ENCODE measurements around the gene MAN2C1. TPM values are rescaled to one million over a fixed set of nuclear protein-coding genes. Genes with fewer than 3 reads are reported as not detected.
"Not testable (repeated sequence)": the region's sequence is repeated elsewhere in the genome, so short reads cannot be mapped to it uniquely, and the experiment has no call there.

Gene MAN2C1
- total RNA-seq, 1 donor from 2014 or later: 112 TPM

DNA sequence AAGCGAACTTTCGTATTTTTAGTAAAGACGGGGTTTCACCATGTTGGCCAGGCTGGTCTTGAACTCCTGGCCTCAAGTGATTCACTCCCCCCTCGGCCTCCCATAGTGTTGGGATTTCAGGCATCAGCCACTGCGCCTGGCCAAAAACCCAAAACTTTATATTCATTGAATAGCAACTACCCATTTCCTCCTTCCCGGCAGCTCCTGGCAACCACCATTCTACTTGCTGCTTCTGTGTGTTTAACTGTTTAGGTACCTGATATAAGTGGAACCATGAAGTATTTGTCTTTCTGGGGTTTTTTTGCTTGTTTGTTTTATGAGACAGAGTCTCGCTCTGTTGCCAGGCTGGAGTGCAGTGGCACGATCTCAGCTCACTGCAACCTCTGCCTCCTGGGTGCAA lies 24.5 kb downstream of the MAN2C1 start:
- DNase-seq: not testable (repeated sequence)

DNA sequence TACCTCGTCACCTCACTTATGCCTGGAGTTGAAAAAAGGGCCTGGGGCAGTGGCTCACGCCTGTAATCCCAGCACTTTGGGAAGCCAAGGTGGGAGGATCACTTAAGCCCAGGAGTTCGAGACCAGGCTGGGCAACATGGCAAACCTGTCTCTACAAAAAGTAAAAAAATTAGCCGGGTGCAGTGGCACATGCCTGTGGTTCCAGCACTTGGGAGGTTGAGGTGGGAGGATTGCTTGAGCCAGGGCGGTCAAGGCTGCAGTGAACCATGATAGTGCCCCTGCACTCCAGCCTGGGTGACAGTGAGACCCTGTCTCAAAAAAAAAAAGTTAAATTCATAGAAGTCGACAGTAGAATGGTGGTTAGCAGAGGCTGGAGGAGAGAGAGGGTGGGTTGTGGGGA lies 26.2 kb downstream of the MAN2C1 start:
- no peak for DNase-seq

DNA sequence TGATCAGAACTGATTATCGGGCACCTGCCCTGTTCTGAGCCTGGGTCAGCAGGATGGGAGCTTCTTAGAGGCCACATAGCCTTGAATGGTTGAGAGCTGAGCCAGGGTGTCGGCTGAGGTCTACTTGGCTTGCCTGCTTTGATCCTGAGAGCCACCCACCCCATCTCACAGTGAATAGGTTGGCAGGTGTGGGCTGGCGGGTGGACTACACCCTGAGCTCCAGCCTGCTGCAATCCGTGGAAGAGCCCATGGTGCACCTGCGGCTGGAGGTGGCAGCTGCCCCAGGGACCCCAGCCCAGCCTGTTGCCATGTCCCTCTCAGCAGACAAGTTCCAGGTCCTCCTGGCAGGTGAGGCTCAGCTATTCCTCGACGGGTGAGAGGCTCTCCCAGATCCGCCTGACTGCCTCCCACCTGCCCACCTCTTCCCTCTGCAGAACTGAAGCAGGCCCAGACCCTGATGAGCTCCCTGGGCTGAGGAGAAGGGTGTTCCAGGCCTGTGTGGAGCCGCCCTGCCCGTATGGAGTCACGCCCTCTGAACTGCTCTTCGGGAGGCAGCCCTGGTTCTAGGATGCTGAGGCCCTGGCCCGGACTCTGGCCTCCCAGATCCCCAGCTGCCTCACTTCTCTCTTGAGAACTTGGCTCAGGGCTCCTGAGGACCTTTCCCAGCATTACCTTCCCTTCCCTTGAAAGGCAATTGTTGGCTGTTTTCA lies 28.7 kb downstream of the MAN2C1 start:
- no peak for DNase-seq

DNA sequence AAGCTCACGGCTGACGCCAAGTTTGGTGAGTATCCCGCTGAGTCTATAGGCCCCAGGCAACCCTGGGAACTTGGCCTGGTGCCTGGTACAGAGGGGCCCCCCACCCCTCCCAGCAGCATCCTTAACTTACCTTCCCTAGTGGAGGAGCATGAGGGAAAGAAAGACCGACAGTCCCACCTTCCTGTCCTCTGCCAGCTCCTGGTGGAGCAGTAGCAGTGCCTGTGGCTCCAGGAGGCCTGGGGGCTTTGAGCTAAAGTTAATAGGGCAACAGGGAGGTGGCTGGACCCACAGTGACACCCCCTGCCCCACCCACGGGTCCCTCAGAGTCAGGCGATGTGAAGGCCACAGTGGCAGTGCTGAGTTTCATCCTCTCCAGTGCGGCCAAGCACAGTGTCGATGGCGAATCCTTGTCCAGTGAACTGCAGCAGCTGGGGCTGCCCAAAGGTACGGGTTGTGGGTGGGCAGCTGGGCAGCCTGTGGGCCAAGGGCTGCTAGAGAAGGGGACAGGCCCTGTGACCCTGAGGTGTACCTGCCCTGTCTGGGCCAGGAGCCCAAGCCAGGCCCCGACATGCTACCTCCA lies 29.7 kb downstream of the MAN2C1 start:
- no peak for DNase-seq

DNA sequence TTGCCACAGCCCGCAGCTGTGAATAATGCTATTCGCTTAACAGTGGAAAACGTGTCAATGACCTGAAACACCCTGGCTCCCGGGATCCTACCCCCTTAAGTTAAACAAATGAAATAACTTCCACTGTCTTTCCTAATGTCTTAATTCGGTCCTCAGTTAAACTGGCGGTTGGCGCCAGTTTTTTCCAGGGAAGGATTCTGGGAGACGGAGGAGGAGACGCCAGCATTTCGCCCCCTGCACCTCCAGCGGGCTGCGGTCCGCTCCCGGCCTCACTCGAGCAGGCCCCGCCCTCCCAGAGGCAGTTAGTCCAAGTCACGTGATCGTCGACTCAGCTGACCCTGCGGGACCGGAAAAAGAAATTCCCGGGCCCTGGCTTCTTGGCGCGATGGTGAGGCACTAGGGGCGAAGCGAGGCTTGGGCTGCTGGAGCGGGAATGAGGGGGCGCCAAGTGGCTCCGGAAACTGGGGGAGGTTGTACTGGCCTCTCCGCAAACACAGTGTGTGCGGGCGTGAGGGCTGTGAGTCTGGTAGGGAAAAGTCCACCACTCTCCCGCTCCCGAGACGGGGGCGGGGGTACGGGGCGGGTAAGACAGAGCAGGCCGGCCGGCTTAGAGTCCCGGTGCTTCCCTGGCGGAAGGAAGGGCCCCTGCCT lies 32.6 kb downstream of the MAN2C1 start, which contains the start of gene COMMD4:
COMMD4 (plus strand) TSS at position 359 of the 651 bp plus-strand sequence; CDS start at position 386, 27 bp downstream.
- peak; percentile 86 for DNase-seq

DNA sequence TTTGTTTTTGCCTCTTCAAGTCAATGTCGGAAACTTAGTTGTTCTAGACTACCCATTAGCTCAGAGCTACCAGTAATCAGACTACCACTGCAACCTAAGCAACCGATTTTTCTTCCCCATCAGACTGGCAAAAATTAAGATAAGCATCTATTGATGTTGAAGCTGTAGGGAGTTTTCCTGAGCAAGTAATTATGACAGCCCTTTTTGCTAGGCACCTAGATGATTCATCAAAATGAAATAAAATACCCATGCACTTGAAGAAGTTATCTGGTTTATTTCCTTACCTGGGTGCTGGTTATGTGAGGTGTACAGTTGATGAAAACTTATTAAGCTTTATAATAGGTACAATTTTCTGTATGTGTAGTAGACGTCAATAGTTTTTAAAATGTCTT lies 33.1 kb downstream of the MAN2C1 start:
- no peak for DNase-seq

DNA sequence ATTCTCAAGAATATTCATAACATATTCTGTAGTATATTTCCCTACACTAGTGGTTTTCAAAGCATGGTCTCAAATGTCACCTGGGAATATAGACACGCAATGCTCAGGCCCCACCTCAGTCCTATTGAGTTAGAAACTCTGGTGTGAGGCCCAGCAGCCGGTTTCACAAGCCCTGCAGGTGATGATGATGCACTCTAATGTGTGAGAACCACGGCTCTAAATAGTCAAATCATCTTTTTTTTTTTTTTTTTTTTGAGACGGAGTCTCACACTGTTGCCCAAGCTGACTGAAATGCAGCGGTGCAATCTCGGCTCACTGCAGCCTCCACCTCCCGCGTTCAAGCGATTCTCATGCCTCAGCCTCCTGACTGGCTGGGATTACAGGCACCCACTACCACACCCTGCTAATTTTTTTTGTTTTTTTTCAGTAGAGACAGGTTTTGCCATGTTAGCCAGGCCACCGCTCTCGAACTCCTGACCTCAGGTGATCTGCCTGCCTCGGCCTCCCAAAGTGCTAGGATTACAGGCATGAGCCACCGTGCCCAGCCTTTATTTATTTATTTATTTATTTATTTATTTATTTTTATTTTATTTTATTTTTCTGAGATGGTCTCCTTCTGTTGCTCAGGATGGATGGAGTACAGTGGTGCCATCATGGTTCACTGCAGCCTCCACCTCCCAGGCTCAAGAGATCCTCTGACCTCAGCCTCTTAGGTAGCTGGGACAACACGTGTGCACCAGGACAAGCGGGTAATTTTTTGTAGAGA lies 34.6 kb downstream of the MAN2C1 start:
- DNase-seq: not testable (repeated sequence)

DNA sequence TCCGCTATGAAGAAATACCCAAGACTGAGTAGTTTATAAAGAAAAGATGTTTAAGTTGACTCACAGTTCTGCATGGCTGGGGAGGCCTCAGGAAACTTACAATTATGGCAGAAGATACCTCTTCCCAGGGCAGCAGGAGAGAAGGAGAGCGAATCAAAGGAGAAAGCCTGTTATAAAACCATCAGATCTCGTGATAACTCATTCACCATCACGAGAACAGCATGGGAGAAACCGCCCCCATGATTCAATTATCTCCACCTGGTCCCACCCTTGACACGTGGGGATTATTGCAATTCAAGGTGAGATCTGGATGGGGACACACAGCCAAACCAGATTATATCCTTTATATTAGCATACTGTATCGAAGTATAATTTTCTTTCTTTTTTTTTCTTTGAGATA lies 36.3 kb downstream of the MAN2C1 start:
- not testable (repeated sequence) for DNase-seq

DNA sequence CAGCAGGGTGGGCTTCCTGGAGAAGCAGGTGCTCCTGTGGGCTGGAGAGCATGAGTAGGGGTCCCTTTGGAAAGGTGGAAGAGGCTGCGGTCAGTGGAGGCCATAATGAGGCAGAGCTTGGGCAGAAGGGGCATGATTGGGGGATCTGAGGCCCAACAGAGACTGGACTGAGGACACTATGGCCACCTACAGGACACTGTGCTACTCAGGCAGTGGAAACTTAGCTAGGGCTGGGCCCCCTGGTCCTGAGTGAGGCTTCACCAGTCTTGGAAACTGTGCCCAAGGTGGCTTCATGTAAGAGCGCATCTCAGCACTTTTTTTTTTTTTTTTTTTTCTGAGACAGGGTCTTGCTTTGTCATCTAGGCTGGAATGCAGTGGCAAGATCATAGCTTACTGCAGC lies 38.8 kb downstream of the MAN2C1 start:
- DNase-seq: no peak

DNA sequence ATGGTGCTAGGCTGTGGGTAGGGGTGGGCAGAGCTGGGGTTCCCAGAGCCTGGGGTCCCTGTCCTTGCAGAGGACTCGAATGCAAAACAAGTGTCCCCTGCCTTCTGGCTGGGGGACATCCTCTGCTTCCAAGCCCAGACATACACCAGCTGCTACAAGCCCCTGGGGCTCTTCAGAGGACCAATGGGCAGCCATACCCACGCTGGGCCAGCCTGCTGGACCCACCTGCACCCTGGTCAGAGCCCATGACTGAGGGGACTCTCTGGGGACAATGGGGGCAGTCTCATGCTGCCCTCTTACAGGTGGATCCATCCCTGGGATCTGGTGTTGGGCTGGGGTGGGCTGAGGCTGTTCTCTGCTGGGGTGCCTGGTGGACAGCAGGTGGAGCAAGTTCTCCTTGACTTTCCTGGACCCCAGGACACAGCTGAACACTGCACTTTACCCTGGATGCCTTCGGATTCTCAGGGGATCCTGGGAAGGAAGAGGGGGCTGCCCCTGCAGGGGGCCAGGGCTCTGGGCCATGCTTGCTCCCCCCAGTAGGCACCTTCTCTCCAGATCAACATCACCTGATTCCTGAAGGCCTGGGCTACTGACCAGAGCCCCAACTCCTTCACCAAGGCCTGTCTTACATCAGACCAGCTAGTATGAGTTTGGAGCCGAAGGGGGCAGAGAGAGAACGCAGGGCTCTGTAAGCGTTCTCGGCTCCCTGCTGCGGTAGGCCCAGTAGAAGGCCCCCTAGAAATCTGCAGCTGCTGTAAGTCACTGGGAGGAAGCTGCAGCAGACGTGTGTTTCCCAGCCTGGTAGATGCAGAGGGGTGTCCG lies 39.7 kb downstream of the MAN2C1 start:
- no peak for DNase-seq

DNA sequence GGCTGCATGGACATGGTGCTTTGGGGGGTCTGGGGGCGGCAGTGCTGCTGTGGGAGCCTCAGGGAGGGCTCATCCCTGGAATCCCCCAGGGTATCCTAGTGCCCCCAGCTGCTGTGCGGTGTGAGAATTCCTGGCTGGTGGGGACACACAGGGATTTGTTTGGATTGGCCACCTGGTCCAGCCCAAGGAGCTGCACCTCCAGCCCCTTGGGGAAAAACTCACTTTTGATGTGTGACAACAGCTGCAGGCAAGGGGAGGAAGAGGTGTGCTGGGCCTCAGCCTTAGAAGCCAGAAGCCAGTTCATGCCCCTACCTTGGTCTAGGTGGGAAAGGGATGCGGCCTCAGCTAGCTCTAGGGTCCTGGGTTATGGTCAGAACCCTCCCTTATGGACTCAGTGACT lies 40.9 kb downstream of the MAN2C1 start:
- DNase-seq: no peak

DNA sequence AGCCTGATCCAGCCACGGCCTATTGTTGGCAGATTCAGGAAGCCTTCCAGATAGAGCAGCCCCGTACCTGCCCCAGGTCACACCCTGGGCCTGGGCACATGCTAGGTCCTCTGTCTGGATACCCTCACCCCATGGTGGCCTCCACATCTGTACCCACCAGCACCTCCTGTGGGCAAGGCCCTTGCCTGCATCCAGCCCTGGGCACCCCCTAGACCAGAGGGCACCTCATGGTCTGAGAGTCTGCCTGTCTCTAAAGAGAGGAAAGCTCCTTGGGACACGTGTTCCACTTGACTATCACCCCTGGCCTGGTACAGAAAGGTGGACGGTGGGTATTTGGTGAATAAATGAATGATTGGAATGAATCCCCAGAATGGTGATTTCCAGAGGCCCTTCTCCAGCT lies 41.4 kb downstream of the MAN2C1 start:
- no peak for DNase-seq

DNA sequence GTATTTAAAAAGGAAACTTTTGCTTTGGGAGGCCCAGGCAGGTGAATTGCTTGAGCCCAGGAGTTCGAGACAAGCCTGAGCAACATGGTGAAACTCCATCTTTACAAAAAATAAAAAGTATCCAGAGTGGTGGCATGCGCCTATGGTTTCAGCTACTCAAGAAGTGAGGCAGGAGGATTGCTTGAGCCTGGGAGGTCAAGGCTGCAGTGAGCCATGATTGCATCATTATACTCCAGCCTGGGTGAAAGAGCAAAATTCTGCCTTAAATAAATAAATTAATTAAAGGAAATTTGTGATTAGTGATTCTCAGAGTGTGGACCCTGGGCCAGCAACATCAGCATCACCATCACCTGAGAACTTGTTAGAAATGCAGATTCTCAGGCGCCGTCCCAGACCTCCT lies 42.5 kb downstream of the MAN2C1 start:
- DNase-seq: no peak

DNA sequence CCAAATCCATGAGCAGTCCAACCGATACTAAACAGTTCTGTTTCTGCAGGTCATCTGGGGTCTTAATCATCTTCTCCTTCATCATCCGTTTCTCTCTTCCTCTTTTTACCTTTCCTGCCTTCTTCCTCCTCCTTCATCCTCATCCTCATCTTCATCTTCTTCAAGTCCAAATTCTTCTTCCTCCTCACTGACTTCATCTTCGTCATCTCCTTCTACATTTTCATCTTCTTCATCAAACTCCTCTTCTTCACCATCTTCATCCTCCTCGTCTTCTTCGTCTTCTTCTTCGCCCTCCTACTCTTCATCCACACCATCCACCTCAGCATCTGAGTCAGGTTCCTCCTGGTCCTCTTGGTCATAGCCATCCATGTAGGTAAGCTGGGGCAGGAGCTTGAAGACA lies 46.7 kb downstream of the MAN2C1 start:
- DNase-seq: no peak

DNA sequence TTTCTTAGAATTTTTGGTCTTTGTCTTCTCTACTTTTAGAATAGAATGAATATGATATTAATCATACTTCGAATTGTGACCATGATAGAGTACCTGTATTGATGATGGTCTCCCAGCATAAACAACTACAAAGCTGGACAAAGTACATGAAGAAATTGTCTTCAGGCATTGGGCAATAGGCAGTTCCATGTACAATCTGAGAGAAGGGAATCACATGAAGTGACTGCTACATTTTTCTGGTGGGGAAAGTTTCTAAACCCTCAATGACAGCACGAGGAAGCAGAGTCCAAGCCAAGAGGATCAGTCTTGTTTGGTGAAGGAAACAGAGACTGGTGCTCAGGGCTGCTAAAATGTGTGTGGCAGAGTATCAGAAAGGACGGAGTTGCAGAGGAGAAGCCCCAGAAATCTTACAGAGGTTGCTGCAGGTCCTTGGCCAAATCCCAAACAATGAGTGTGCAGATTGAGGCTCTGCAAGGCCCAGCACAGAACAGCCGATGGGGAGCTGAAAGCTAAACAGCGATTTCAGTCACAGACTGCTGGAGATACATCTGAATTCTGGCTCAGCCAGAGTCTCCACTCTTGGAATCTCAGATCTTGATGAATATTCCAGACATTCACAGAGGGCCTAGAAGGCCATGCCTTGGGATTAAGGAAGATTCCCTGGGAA lies 49.0 kb downstream of the MAN2C1 start:
- not testable (repeated sequence) for DNase-seq

DNA sequence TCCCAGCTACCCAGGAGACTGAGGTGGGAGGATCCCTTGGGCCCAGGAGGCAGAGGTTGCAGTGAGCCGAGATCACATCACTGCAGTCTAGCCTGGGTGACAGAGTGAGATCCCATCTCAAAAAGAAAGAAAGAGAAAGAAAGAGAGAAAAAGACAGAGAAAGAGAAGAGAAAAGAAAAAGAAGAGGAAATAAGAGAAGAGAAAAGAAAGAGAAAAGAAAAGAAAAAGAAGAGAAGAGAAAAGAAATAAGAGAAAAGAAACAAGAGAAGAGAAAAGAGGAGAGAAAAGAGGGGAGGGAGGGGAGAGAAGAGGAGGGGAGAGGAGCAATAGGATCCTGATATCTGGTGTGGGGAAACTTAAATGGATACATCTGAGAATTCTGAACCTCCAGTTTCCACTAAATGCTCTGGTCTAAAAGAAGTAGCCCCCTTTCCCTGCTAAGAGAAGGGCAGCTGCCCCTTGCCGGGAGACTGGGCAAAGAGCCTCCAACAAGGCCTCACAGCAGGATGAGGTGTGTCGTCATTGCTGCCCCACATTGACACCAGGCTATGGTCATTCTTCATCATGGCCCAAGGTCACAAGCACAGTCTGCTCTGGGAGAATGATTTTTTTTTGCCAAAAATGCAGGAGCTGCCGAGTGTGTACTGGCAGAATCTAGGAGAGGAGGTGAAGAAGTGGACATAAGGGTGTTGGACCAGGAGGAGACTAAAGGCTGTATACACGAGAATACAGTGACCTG lies 53.7 kb downstream of the MAN2C1 start:
- no peak for DNase-seq

DNA sequence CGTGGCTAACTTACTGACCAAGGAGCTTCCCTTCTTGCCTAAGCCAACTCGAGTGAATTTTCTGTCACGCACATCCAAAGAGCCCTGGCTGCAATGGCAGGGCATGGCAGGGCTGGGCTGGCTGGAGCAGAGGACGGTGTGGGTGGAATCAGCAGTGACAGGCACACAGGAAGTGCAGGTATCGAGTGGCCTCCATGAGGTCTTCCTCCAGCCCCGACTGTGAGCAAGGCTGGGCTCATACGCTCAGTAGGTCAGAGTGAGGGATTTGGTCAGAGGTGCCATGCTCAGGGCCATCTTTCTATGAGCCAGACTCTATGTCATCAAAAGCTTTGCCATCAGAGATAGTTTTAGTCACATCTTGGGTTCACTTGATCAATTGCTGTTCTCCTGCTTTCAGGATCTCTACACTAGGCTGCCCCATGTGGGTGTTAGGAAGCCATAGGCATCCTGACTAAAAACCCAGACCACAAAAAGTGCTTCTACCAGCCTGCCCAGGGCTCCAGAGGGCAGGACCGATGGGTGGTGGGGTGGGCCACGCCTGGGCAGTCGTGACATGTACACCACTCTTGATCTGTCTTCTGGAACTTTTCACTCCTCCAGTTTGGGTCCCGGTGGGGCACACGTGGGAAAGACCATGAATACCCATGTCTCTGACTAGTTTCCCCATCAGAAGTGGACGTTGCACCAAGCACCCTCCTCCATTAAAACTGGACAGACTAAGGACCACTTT lies 55.1 kb downstream of the MAN2C1 start:
- DNase-seq: no peak

DNA sequence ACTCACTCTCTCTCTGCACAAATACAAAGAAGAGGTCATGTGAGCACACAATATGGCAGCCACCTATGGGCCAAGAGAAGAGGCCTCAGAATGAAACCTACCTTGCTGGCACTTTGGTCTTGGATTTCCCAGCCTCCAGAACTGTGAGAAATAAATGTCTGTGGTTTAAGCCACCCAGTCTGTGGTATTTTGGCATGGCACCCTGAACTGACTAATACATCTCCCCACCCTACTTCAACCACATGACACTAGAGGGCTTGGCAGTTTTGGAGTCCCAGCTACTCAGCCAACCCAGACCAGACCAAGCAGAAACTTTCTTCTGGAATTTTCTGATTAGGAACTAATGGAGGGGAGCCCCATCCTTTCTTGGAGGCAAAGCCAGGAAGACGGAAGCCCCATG lies 55.9 kb downstream of the MAN2C1 start:
- not testable (repeated sequence) for DNase-seq

DNA sequence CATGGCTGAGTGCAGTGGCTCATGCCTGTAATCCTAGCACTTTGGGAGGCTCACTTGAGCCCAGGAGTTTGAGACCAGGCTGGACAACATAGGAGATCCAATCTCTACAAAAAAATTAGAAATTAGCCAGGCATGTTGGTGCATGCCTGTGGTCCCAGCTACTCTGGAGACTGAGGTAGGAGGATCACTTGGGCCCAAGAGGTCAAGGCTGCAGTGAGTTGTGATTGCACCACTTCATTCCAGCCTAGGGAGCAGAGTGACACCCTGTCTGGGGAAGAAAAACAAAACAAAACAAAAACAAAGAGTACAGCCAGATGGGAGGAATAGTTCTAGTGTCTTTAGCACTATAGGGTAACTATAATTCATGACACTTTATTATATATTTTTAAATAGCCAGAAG lies 58.7 kb downstream of the MAN2C1 start:
- no peak for DNase-seq
